HUES48 (cell line): ENCODE data around the gene TBC1D4.

Experiments
- H3K27ac ChIP-seq: one replicate; pipeline ENCODE4 v1.7.0; 2013; ENCODE audit warnings: low read depth, low read length, inconsistent platforms
- H3K27me3 ChIP-seq: 2 replicates; pipeline ENCODE4 v1.6.1; 2013; ENCODE audit warnings: mild to moderate bottlenecking, low read length; ENCODE audit not compliant: control insufficient read depth, insufficient read depth
- H3K36me3 ChIP-seq: 2 replicates; pipeline ENCODE4 v1.6.1; 2013; ENCODE audit warnings: low read length; ENCODE audit not compliant: control insufficient read depth, insufficient read depth
- H3K4me1 ChIP-seq: 2 replicates; pipeline ENCODE4 v1.6.1; 2013; ENCODE audit warnings: mild to moderate bottlenecking, low read length; ENCODE audit not compliant: control insufficient read depth, insufficient read depth
- H3K4me3 ChIP-seq: 2 replicates; pipeline ENCODE4 v1.5.1; 2013; ENCODE audit warnings: mild to moderate bottlenecking, low read depth, low read length
- H3K9ac ChIP-seq: 2 replicates; pipeline ENCODE4 v1.6.1; 2013; ENCODE audit warnings: mild to moderate bottlenecking, low read depth, low read length, moderate library complexity
- H3K9me3 ChIP-seq: 2 replicates; pipeline ENCODE4 v1.6.1; 2013; ENCODE audit warnings: low read length; ENCODE audit not compliant: control insufficient read depth, insufficient read depth

Gene TBC1D4

GRCh38 chr13:75430436-75431209 lies 51.3 kb downstream of the TBC1D4 start:
- Histone ChIP-seq H3K27ac (no peak overlapping the region), H3K36me3 (no peaks in the 10 kb centered on the region), H3K4me3 (no peak overlapping the region), H3K4me1 (no peaks in the 10 kb centered on the region), H3K27me3 (no peaks in the 10 kb centered on the region), H3K9me3 (no peaks in the 10 kb centered on the region), H3K9ac (no peak overlapping the region)

- Histone ChIP-seq H3K4me3 (no peak overlapping the region), H3K9me3 (no peaks in the 10 kb centered on the region), H3K27me3 (no peaks in the 10 kb centered on the region), H3K27ac (no peak overlapping the region), H3K4me1 (no peaks in the 10 kb centered on the region), H3K9ac (no peak overlapping the region), H3K36me3 (no peaks in the 10 kb centered on the region)
Measured at GRCh38 chr13:75426421-75426820, 55.5 kb downstream of the TBC1D4 start.

GRCh38 chr13:75425216-75426009 lies 56.6 kb downstream of the TBC1D4 start:
- H3K27me3 ChIP-seq, result no peaks in the 10 kb centered on the region
- no peak overlapping the region for H3K27ac ChIP-seq
- H3K4me1 ChIP-seq, result peaks cover 3% of the 10 kb centered on the region; the same call in 1 of the 2 replicates
- H3K9me3 ChIP-seq, result no peaks in the 10 kb centered on the region
- H3K36me3 ChIP-seq, result no peaks in the 10 kb centered on the region
- no peak overlapping the region for H3K9ac ChIP-seq
- no peak overlapping the region for H3K4me3 ChIP-seq

- H3K9ac ChIP-seq, result no peak overlapping the region
- H3K36me3 ChIP-seq, result no peaks in the 10 kb centered on the region
- peaks cover 3% of the 10 kb centered on the region; the same call in 1 of the 2 replicates for H3K4me1 ChIP-seq
- H3K4me3 ChIP-seq, result no peak overlapping the region
- no peaks in the 10 kb centered on the region for H3K9me3 ChIP-seq
- H3K27ac ChIP-seq, result no peak overlapping the region
- no peaks in the 10 kb centered on the region for H3K27me3 ChIP-seq
Measured at GRCh38 chr13:75423946-75424345, 58.0 kb downstream of the TBC1D4 start.

- H3K4me3 ChIP-seq, result no peak overlapping the region
- no peaks in the 10 kb centered on the region for H3K27me3 ChIP-seq
- no peak overlapping the region for H3K9ac ChIP-seq
- H3K4me1 ChIP-seq, result peaks cover 3% of the 10 kb centered on the region; the same call in 1 of the 2 replicates
- no peaks in the 10 kb centered on the region for H3K36me3 ChIP-seq
- no peaks in the 10 kb centered on the region for H3K9me3 ChIP-seq
- no peak overlapping the region for H3K27ac ChIP-seq
Measured at GRCh38 chr13:75422028-75422427, 59.9 kb downstream of the TBC1D4 start.

- Histone ChIP-seq H3K27ac (no peak overlapping the region), H3K9ac (no peak overlapping the region), H3K27me3 (no peaks in the 10 kb centered on the region), H3K9me3 (no peaks in the 10 kb centered on the region), H3K36me3 (no peaks in the 10 kb centered on the region), H3K4me3 (no peak overlapping the region), H3K4me1 (peaks cover 6% of the 10 kb centered on the region; the same call in 1 of the 2 replicates)
Measured at GRCh38 chr13:75421133-75421532, 60.8 kb downstream of the TBC1D4 start.

- H3K4me3 ChIP-seq, result no peak overlapping the region
- H3K27me3 ChIP-seq, result no peaks in the 10 kb centered on the region
- H3K36me3 ChIP-seq, result no peaks in the 10 kb centered on the region
- no peak overlapping the region for H3K27ac ChIP-seq
- H3K9me3 ChIP-seq, result no peaks in the 10 kb centered on the region
- no peak overlapping the region for H3K9ac ChIP-seq
- H3K4me1 ChIP-seq, result peaks cover 6% of the 10 kb centered on the region; the same call in 1 of the 2 replicates
Measured at GRCh38 chr13:75419656-75420055, 62.3 kb downstream of the TBC1D4 start.

- peaks cover 6% of the 10 kb centered on the region; the same call in 1 of the 2 replicates for H3K4me1 ChIP-seq
Measured at GRCh38 chr13:75418997-75419396, 63.0 kb downstream of the TBC1D4 start.

GRCh38 chr13:75418186-75418843 lies 63.7 kb downstream of the TBC1D4 start:
- Histone ChIP-seq H3K27me3 (no peaks in the 10 kb centered on the region), H3K4me1 (peaks cover 6% of the 10 kb centered on the region; the same call in 1 of the 2 replicates), H3K36me3 (no peaks in the 10 kb centered on the region), H3K27ac (no peak overlapping the region), H3K9me3 (no peaks in the 10 kb centered on the region), H3K9ac (no peak overlapping the region), H3K4me3 (no peak overlapping the region)

More at GRCh38 chr13:75418997-75419396, 63.0 kb downstream of the TBC1D4 start:
- H3K27ac ChIP-seq, result no peak overlapping the region
- H3K36me3 ChIP-seq, result no peaks in the 10 kb centered on the region
- H3K4me3 ChIP-seq, result no peak overlapping the region
- no peaks in the 10 kb centered on the region for H3K27me3 ChIP-seq
- no peaks in the 10 kb centered on the region for H3K9me3 ChIP-seq
- H3K9ac ChIP-seq, result no peak overlapping the region

- Histone ChIP-seq H3K27me3 (no peaks in the 10 kb centered on the region), H3K27ac (no peak overlapping the region), H3K4me3 (no peak overlapping the region), H3K9ac (no peak overlapping the region), H3K9me3 (no peaks in the 10 kb centered on the region), H3K4me1 (peaks cover 6% of the 10 kb centered on the region; the same call in 1 of the 2 replicates), H3K36me3 (no peaks in the 10 kb centered on the region)
Measured at GRCh38 chr13:75417656-75418055, 64.3 kb downstream of the TBC1D4 start.
